HT-29 (cell line): ENCODE measurements around the gene ATP6V1E1. TPM values are rescaled to one million over a fixed set of nuclear protein-coding genes. Genes with fewer than 3 reads are reported as not detected.
"Not testable (repeated sequence)": the region's sequence is repeated elsewhere in the genome, so short reads cannot be mapped to it uniquely, and the experiment has no call there.

Experiments used
- DNase-seq: peaks from one replicate; pipeline ENCODE4 v3.0.0-alpha.2; 2015; ENCODE audit warnings: low spot score
- total RNA-seq: library from RNA; depleted of rRNA; stranded (reverse); fragments of >200 nt; shearing (Covaris generic); gene quantifications from 2 replicates; pipeline ENCODE4 v1.2.3, GENCODE V29; 2014; rRNA removed

The ATP6V1E1 gene
- total RNA-seq: 40.2 and 63.3 TPM in 2 replicates

DNA sequence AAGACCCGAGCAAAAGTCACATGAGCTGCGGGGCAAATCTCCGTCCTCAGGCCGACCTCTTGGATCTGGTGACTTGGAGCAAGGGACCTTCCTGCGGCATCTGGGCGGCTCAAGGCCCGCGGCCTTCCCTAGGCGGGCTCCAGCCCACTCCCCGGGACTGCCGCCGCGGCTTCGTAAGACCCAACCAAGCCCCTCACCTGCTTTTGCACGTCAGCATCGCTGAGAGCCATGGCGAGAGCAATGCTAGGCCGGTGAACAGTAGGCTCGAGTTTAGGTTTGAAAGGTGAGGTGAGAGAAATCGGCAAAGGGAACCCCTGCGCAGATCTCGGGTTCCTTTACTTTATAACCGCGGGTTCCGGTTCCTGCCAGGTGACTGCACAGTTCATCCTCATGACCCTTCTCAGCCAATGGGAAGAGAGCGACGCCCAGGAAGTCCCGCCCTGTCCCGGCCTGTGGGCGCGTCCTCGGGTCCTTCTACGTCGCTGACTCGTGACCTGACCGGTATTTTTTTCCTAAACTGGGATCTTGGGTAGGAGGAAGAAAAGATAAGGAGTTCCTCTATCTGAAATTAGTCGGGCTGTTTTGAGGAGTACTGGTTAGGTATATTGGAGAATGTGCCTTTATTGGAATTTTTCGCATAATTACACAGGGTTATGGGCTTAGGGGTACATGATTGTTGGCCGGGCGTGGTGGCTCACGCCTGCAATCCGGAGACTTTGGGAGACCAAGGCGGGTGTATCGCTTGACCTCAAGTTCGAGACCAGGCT is at the start of gene ATP6V1E1:
ATP6V1E1 (minus strand) TSS at position 344 of the 767 bp plus-strand sequence; CDS start at position 230, 114 bp downstream.
- DNase-seq: peak; percentile 92

- no peak for DNase-seq
Observed at GRCh38 chr22:17675584-17675983, 47.0 kb upstream of the ATP6V1E1 start.

- DNase-seq: no peak
Observed at GRCh38 chr22:17674152-17674551, 45.6 kb upstream of the ATP6V1E1 start.

DNA sequence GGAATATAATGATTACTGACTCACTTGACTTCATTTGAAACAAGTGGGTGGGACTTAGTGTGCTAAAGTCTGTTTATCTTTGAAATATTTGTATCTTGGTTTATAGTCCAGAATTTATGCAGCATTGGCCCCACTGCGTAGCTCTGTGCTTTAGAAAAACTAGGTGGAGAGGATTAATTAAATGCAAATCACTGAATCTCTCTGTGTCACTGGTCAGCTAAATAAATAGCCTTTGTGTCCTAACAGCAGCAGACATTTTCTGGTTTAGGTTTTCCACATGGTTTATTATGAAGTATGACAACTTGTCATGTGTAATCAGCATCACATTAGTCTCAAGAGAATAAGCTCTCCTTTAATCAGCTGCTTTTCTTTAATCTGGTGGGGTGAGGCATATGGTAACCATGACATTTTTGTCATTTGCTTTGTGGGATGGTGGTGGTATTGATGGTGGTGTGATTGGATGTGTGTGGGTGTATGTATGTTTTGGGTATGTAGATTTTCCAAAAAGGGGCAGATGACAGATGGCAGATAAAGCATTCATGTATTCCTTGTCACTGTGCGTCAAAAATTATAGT is 44.0 kb upstream of the ATP6V1E1 start:
- DNase-seq: no peak

DNA sequence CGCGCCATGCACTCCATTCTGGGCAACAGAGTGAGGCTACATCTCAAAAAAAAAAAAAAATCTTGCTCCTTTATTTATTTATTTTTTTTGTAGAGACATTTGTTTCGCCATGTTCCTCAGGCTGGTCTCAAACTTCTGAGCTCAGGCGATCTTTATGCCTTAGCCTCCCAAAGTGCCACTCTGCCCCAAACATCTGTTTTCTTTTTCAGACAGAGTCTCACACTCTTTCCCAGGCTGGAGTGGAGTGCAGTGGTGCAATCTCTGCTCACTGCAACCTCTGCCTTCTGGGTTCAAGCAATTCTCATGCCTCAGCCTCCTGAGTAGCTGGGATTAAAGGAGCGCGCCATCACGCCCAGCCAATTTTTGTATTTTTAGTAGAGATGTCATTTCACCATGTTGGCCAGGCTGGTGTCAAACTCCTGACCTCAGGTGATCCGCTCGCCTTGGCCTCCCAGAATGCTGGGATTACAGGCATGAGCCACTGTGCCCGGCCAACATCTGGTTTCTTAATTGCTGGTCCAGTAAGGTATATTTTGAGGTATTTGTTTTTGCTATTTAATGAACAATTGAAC is 43.1 kb upstream of the ATP6V1E1 start:
- DNase-seq: not testable (repeated sequence)

- DNase-seq: no peak
Observed at GRCh38 chr22:17665854-17666253, 37.3 kb upstream of the ATP6V1E1 start.

GRCh38 chr22:17665248-17665647 is 36.7 kb upstream of the ATP6V1E1 start:
- no peak for DNase-seq

DNA sequence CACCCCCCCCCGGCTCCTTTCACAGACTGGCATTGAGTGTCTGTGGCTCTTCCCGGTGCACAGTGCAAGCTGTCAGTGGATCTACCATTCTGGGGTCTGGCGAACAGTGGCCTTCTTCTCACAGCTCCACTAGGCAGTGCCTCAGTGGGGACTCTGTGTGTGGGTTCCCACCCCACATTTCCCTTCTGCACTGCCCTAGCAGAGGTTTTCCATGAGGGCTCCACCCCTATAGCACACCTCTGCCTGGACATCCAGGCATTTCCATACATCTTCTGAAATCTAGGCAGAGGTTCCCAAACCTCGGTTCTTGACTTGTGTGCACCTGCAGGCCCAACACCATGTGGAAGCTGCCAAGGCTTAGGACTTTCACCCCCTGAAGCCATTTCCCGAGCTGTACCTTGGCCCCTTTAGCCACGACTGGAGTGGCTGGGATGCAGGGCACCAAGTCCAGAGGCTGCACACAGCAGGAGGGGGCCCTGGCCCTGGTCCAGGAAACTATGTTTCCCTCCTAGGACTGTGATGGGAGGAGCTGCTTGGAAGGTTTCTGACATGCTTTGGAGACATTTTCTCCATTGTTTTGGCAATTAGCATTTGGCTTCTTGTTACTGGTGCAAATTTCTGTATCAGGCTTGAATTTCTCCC is 36.0 kb upstream of the ATP6V1E1 start:
- no peak for DNase-seq

DNA sequence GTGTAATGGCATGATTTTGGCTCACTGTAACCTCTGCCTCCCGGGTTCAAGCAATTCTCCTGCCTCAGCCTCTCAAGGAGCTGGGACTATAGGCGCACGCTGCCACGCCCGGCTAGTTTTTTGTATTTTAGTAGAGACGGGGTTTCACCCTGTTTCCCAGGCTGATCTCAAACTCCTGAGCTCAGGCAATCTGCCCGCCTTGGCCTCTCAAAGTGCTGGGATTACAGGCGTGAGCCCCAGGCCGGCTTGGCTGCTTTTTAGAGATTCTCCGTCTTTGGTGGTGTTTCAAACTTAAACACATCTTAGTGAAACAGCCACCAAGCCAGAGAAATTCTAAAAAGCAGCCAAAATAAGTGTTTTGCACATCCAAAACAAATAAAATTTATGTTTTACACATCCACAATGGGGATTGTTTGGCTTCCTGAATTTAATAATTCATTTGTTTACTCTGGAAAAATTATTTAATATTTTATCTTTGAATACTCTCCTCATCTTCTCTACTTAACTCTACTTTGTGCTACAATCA is 28.4 kb upstream of the ATP6V1E1 start:
- DNase-seq: no peak

GRCh38 chr22:17655289-17655688 is 26.7 kb upstream of the ATP6V1E1 start:
- DNase-seq: no peak

GRCh38 chr22:17648569-17648968 is 20.0 kb upstream of the ATP6V1E1 start:
- DNase-seq: no peak

GRCh38 chr22:17647991-17648390 is 19.4 kb upstream of the ATP6V1E1 start:
- DNase-seq: no peak

DNA sequence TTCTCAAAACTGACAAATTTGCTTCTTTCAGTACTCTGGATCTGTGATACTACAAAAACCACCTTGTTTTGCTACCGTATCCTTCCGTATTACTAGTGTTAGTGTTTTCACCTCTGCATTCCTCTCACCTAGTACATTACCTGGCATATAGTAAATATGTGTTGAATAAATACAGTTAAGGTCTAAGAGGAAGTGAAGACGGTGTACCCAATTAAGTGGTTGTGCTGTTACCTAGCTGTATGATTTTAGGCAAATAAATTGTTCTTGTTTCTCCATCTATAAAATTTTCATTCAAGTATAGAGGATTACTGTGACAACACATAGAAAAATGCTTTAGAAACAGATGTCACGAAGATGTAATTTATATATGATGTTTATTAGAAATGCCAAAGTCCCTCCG is 18.9 kb upstream of the ATP6V1E1 start:
- DNase-seq: no peak

- DNase-seq: not testable (repeated sequence)
Observed at GRCh38 chr22:17642357-17642756, 13.8 kb upstream of the ATP6V1E1 start.

DNA sequence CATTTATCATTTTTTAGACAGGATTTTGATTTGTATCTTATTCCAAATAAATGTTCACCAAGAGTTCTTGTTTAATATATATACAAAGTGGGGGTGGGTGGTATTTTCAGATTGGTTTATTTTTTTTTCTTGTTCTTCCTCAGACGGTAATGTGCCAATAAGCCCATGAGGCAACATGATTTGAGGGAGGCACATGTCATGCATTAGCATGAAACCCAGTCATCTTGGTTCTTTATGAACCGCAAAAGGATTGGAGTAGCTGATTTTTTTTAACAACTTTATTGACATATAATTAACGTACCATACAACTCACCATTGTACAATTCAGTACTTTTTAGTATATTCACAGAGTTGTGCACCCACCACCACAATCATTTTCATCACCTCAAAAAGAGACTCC is 12.7 kb upstream of the ATP6V1E1 start:
- DNase-seq: no peak

- DNase-seq: peak; percentile 59
Observed at GRCh38 chr22:17639247-17639741, 10.7 kb upstream of the ATP6V1E1 start.

- peak; percentile 87 for DNase-seq
Observed at GRCh38 chr22:17638432-17639246, 10.1 kb upstream of the ATP6V1E1 start, which contains the start of gene BCL2L13. BCL2L13 (plus strand) TSS chr22:17638757; CDS start chr22:17655712, 16,955 bp downstream.

DNA sequence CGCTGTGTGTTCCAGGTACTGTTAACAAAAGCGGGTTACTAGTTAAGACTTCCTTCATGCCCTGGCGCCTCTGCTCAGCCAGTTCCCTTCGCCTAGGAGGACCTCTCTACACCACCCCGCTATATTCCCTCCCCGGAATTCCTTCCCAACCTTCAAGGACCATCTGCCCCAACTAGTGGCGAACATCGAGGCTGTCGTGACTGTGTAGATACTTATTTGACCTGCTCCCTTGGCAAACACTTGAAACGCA is 9.6 kb upstream of the ATP6V1E1 start:
- no peak for DNase-seq

DNA sequence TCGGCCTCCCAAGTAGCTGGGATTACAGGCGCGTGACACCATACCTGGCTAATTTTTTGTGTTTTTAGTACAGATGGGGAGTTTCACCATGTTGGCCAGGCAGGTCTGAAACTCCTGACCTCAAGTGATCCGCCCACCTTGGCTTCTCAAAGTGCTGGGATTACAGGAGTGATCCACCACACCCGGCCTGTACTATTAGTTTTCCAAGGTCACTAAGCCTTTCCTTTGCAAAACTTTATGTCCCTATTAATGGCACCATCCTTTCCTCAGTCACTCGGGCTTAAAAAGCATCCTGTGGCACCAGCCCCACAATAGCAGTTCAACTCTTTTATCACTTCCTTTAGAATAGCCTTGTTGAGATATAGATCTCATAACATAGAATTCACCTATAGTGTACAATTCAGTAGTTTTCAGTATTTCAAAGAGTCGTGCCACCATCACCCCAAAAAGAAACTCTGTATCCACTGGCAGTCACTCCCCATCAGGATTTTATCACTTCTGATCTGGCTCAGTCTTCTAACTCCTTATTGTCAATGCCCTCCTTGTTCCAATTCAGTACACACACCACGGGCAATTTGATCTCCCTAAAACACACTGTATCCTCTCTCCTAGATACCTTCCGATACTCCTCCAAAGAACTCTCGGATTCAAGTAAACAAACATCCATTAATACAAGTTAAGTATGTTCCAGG is 9.1 kb upstream of the ATP6V1E1 start:
- DNase-seq: no peak

DNA sequence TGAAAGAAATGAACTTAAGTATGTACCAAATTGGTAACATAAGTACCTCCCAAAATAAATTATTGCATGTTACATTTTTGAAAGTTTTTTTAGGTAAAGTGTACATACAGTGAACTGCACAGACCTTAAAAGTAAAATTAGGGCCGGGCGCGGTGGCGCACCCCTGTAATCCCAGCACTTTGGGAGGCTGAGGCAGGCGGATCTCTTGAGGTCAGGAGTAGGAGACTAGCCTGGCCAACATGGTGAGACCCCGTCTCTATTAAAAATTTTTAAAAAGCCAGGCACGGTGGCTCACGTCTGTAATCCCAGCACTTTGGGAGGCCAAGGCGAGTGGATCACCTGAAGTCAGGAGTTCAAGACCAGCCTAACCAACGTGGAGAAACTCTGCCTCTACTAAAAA is 8.3 kb upstream of the ATP6V1E1 start:
- not testable (repeated sequence) for DNase-seq

- DNase-seq: no peak
Observed at GRCh38 chr22:17634696-17635095, 6.1 kb upstream of the ATP6V1E1 start.
